IMR-90 (cell line): ENCODE data around the gene CTPS2. TPM values are rescaled to one million over a fixed set of nuclear protein-coding genes. Genes with fewer than 3 reads are reported as not detected.

ENCODE experiments used
- ATAC-seq: fragments of 200-7000 bp; cut with Tn5 transposase; 2 replicates; pipeline ENCODE4 v1.9.1; 2020; ENCODE audit warnings: low read depth, mild to moderate bottlenecking, moderate library complexity
- BruUV-seq: library from RNA; stranded (reverse); fragments of 400-500 nt; replicated peaks from 2 replicates; lab custom pipeline; 2021; lab: Mats Ljungman, UMichigan
- CTCF ChIA-PET: fragments of 300-600 bp; formaldehyde crosslinking; extraction: SDS; loops from one replicate; lab custom pipeline; 2021; ENCODE audit warnings: antibody characterized with exemption; lab: Yijun Ruan, JAX
- POLR2A ChIA-PET: fragments of 300-600 bp; sonication (Branson Sonifier 250); formaldehyde crosslinking; loops from one replicate; lab custom pipeline; 2022; ENCODE audit warnings: antibody characterized with exemption; ENCODE audit not compliant: unreplicated experiment; lab: Charles Lee
- DNase-seq: peaks from one replicate; pipeline ENCODE4 v3.0.0; 2013
- H2AFZ ChIP-seq: replicated peaks from 2 replicates; pipeline ENCODE3; 2013; ENCODE audit warnings: low read length, mild to moderate bottlenecking; ENCODE audit not compliant: poor library complexity
- H2AK5ac ChIP-seq: 2 replicates; pipeline ENCODE4 v1.6.1; 2013; ENCODE audit warnings: low read depth, low read length, inconsistent platforms
- H2AK9ac ChIP-seq: replicated peaks from 2 replicates; pipeline ENCODE3; 2013; ENCODE audit warnings: mild to moderate bottlenecking, low read depth, low read length, moderate library complexity; ENCODE audit not compliant: poor library complexity
- H2BK120ac ChIP-seq: 2 replicates; pipeline ENCODE4 v1.6.1; 2013; ENCODE audit warnings: low read depth, low read length, inconsistent platforms
- H2BK15ac ChIP-seq: 3 replicates; pipeline ENCODE4 v1.6.1; 2013; ENCODE audit warnings: low read depth, low read length, inconsistent platforms
- H2BK20ac ChIP-seq: 2 replicates; pipeline ENCODE4 v1.6.1; 2013; ENCODE audit warnings: low read depth, mild to moderate bottlenecking, inconsistent platforms, low read length, moderate library complexity
- H2BK5ac ChIP-seq: 2 replicates; pipeline ENCODE4 v1.6.1; 2013; ENCODE audit warnings: mild to moderate bottlenecking, low read depth, low read length, inconsistent platforms; ENCODE audit not compliant: poor library complexity, severe bottlenecking
- H3K14ac ChIP-seq: replicated peaks from 2 replicates; pipeline ENCODE4 v1.6.1; 2013; ENCODE audit warnings: low read depth, low read length, inconsistent platforms
- H3K18ac ChIP-seq: 2 replicates; pipeline ENCODE4 v1.6.1; 2013; ENCODE audit warnings: low read depth, low read length, control low read depth
- H3K23ac ChIP-seq: 2 replicates; pipeline ENCODE4 v1.6.1; 2013; ENCODE audit warnings: low read depth, low read length, inconsistent platforms
- H3K27ac ChIP-seq: 2 replicates; pipeline ENCODE4 v1.5.1; 2013; ENCODE audit warnings: mild to moderate bottlenecking, control low read depth, low read length; ENCODE audit not compliant: insufficient read depth
- H3K27me3 ChIP-seq: 2 replicates; pipeline ENCODE4 v1.6.1; 2013; ENCODE audit warnings: low read length; ENCODE audit not compliant: control insufficient read depth, insufficient read depth
- H3K36me3 ChIP-seq: 2 replicates; pipeline ENCODE4 v1.6.1; 2013; ENCODE audit warnings: low read length, mixed read lengths; ENCODE audit not compliant: control insufficient read depth, insufficient read depth
- H3K4ac ChIP-seq: 2 replicates; pipeline ENCODE4 v1.6.1; 2013; ENCODE audit warnings: low read depth, low read length, inconsistent platforms
- H3K4me1 ChIP-seq: 2 replicates; pipeline ENCODE4 v1.6.1; 2013; ENCODE audit warnings: low read length, mixed read lengths; ENCODE audit not compliant: control insufficient read depth, insufficient read depth
- H3K4me2 ChIP-seq: 2 replicates; pipeline ENCODE4 v1.6.1; 2013; ENCODE audit warnings: low read depth, mild to moderate bottlenecking, control low read depth, low read length, moderate library complexity
- H3K4me3 ChIP-seq: 2 replicates; pipeline ENCODE4 v1.5.1; 2013; ENCODE audit warnings: low read depth, mild to moderate bottlenecking, control low read depth, low read length, moderate library complexity; ENCODE audit not compliant: insufficient read depth
- H3K56ac ChIP-seq: 2 replicates; pipeline ENCODE4 v1.6.1; 2013; ENCODE audit warnings: low read length, inconsistent platforms; ENCODE audit not compliant: insufficient read depth; ENCODE audit errors: extremely low read depth
- H3K79me1 ChIP-seq, 2 experiments: 2 replicates each; pipeline ENCODE4 v1.6.1; 2013; ENCODE audit warnings: low read length in 2 of 2, inconsistent platforms in 1 of 2, low read depth in 1 of 2
- H3K9ac ChIP-seq: 2 replicates; pipeline ENCODE4 v1.6.1; 2013; ENCODE audit warnings: low read depth, low read length, control low read depth
- H3K9me1 ChIP-seq: 2 replicates; pipeline ENCODE4 v1.6.1; 2013; ENCODE audit warnings: low read length, inconsistent platforms; ENCODE audit not compliant: insufficient read depth
- H3K9me3 ChIP-seq: 2 replicates; pipeline ENCODE4 v1.6.1; 2013; ENCODE audit warnings: low read length; ENCODE audit not compliant: control insufficient read depth, insufficient read depth
- H4K20me1 ChIP-seq: 2 replicates; pipeline ENCODE4 v1.6.1; 2013; ENCODE audit warnings: low read length, inconsistent platforms; ENCODE audit not compliant: insufficient read depth
- H4K5ac ChIP-seq: 2 replicates; pipeline ENCODE4 v1.6.1; 2013; ENCODE audit warnings: mild to moderate bottlenecking, low read depth, low read length, control low read depth
- H4K8ac ChIP-seq, 2 experiments: 2 replicates each; pipeline ENCODE4 v1.6.1; 2013; ENCODE audit warnings: low read depth in 2 of 2, low read length in 2 of 2, control low read depth in 1 of 2, inconsistent platforms in 1 of 2
- H4K91ac ChIP-seq: 2 replicates; pipeline ENCODE4 v1.6.1; 2013; ENCODE audit warnings: low read depth, low read length, inconsistent platforms; ENCODE audit not compliant: insufficient read depth
- FOS ChIP-seq: fragments of 150-350 bp; IDR thresholded peaks from 2 replicates; pipeline ENCODE4 v1.6.1; 2016; ENCODE audit warnings: low read depth, low read length
- NFE2L2 ChIP-seq: fragments of 150-350 bp; IDR thresholded peaks from 2 replicates; pipeline ENCODE4 v1.6.1; 2016; ENCODE audit warnings: low read depth, mild to moderate bottlenecking, low read length
- RAD21 ChIP-seq: IDR thresholded peaks from 2 replicates; pipeline ENCODE4 v1.6.1; 2012; ENCODE audit warnings: low read length, improper control_type of control experiment
- SMC3 ChIP-seq: fragments of 150-350 bp; IDR thresholded peaks from 2 replicates; pipeline ENCODE4 v1.6.1; 2016; ENCODE audit warnings: low read depth, mild to moderate bottlenecking, antibody characterized with exemption, low read length, moderate library complexity
- WGBS, 2 experiments: methylation state at CpG; one replicate each; pipeline versions ENCODE4 v1.1.5 to v1.1.7; 2013; ENCODE audit warnings: missing lambda C conversion rate in 2 of 2; ENCODE audit not compliant: insufficient read length in 1 of 2; ENCODE audit errors: extremely low coverage in 2 of 2; 5-methylcytosine and 5-hydroxymethylcytosine counted together
- dilution Hi-C: fragments of 300-500 bp; cut with HindIII; formaldehyde crosslinking; loops from one replicate; pipeline ENCODE4 v1.14.3; 2018; ENCODE audit warnings: low sequenced_read_pairs; ENCODE audit not compliant: unreplicated experiment
- in situ Hi-C: fragments of 300-500 bp; cut with MboI; formaldehyde crosslinking; loops from 3 replicates; pipeline ENCODE4 v1.14.3; 2019; ENCODE audit warnings: low sequenced_read_pairs, inconsistent platforms, mixed read lengths
- intact Hi-C: fragments of 100-400 bp; cut with micrococcal nuclease; formaldehyde crosslinking; loops from 2 replicates; pipeline ENCODE4 v1.10.0; 2022
- polyA plus RNA-seq, 3 experiments: library from polyadenylated mRNA; depleted of rRNA; stranded (reverse); fragments of >200 nt; gene quantifications; 2 replicates each; pipeline ENCODE4 v1.2.3, GENCODE V29; 2012; ENCODE audit warnings: low replicate concordance in 1 of 3
- total RNA-seq: library from RNA; depleted of rRNA; stranded (reverse); fragments of >200 nt; gene quantifications from 2 replicates; pipeline ENCODE4 v1.2.3, GENCODE V29; 2012

CTPS2 gene
- total and polyA plus RNA-seq, 2 of the 4 experiments (the other 2 are of a cell fraction): 6.0 to 13.1 TPM

DNA sequence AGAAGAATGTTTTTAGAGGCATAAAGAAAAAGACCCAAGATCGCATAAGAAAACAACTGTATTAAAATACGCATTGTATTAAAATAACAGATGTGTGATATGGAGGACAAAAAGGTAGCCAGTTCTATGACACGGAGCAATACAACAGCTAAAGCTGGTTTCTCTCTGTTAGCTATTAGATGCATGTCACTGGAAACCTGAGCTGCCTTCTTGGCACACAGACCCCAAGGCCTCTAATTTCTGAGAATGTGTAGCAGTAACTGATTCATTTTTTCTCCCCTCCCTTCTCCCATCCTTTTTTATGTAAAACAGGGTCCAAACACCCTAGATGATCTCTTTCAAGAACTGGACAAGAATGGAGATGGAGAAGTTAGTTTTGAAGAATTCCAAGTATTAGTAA, 58.4 kb downstream of the CTPS2 start:
- Histone ChIP-seq H3K4me2 (no peak overlapping the region), H2BK15ac (peak overlapping the region; percentile 32; the same call in 1 of the 3 replicates), H3K14ac (0 out of 2 replicates have a peak overlapping the region, but pooled peaks have one; percentile 85), H2AFZ (no peak overlapping the region), H4K91ac (peak overlapping the region; percentile 41), H3K9me3 (no peaks in the 10 kb centered on the region), H2BK20ac (0 out of 2 replicates have a peak overlapping the region, but pooled peaks have one; percentile 86), H3K18ac (peak overlapping the region; percentile 1; the same call in 1 of the 2 replicates), H2AK9ac (no peak overlapping the region), H4K5ac (peak overlapping the region; percentile 9; the same call in 1 of the 2 replicates), H3K23ac (no peak overlapping the region), H4K20me1 (no peaks in the 10 kb centered on the region), H3K56ac (no peak overlapping the region), H3K4me3 (no peak overlapping the region), H3K9me1 (no peaks in the 10 kb centered on the region; the same call in 1 of the 2 replicates), H4K8ac (peak overlapping the region; percentile 13 to 63; a peak in 3 of 4 replicates), H3K36me3 (no peaks in the 10 kb centered on the region), H3K9ac (no peak overlapping the region), H2BK5ac (peak overlapping the region; percentile 80), H3K4me1 (peaks cover 12% of the 10 kb centered on the region), H3K27me3 (peaks cover 3% of the 10 kb centered on the region; the same call in 1 of the 2 replicates), H2BK120ac (peak overlapping the region; percentile 88), H2AK5ac (no peak overlapping the region), H3K27ac (no peak overlapping the region), H3K4ac (peak overlapping the region; percentile 87), H3K79me1 (peaks cover 0 to 27% of the 10 kb centered on the region in 2 experiments; a peak in 2 of 4 replicates)
- ChIA-PET POLR2A (no interaction called here), CTCF (no interaction called here)
- TF ChIP-seq RAD21 (no peak), FOS (no peak), NFE2L2 (no peak), SMC3 (no peak)
- no CpG with 5 or more reads among the region's 3 CpGs for WGBS, 2 experiments
- BruUV-seq: no TSS peak
- dilution Hi-C loops: no loop called here
- intact Hi-C loops: no loop called here
- in situ Hi-C loops: no loop called here
- ATAC-seq (no peak), DNase-seq (peak; percentile 41)
